ENCODE measurements around the gene CDH4. TPM values are rescaled to one million over a fixed set of nuclear protein-coding genes. Genes with fewer than 3 reads are reported as not detected.
"Not testable (repeated sequence)": the region's sequence is repeated elsewhere in the genome, so short reads cannot be mapped to it uniquely, and the experiment has no call there.

The CDH4 gene
- total RNA-seq, 1 donor from 2014 or later = 3.2 TPM

GRCh38 chr20:61271312-61272231, 19.5 kb downstream of the CDH4 start:
- no peaks in the 10 kb centered on the region for H3K36me3 ChIP-seq (ENCODE audit: insufficient read depth, low read length)
- H3K4me1 ChIP-seq (ENCODE audit: insufficient read depth, low read length) = peaks cover 9% of the 10 kb centered on the region
- peaks cover 65% of the 10 kb centered on the region for H4K20me1 ChIP-seq (ENCODE audit: insufficient read depth, low read length)
- DNase-seq (ENCODE audit: low read depth) (no peak), FAIRE-seq (no peak)
- no peak for TF ChIP-seq CTCF (IDR thresholded peaks at IDR 0.05; ENCODE audit: insufficient read depth, low read depth, low read length)
- TF ChIP-seq EZH2 (IDR thresholded peaks at IDR 0.05; ENCODE audit: insufficient read depth, low read length) = no peak
- H3K27me3 Mint-ChIP-seq (ENCODE audit: low read depth, unreplicated experiment) = peaks cover 8% of the 10 kb centered on the region
- no peak overlapping the region for H3K4me3 Mint-ChIP-seq (ENCODE audit: unreplicated experiment)
- no peaks in the 10 kb centered on the region for H3K9me3 ChIP-seq (ENCODE audit: insufficient read depth, low read depth, low read length)
- peaks cover 43% of the 10 kb centered on the region for H3K79me2 ChIP-seq (ENCODE audit: insufficient read depth, low read length)
- peak overlapping the region; percentile 68 for H3K4me2 ChIP-seq (ENCODE audit: low read length)
- peaks cover 5% of the 10 kb centered on the region for H3K36me3 Mint-ChIP-seq (ENCODE audit: low read depth, unreplicated experiment)
- no peak overlapping the region for H3K27ac Mint-ChIP-seq (ENCODE audit: unreplicated experiment)
- no peak overlapping the region for H3K9ac ChIP-seq (ENCODE audit: low read length)
- H3K4me3 ChIP-seq (ENCODE audit: insufficient read depth, low read depth, low read length) = no peak overlapping the region
- peaks cover 3% of the 10 kb centered on the region for H3K9me3 Mint-ChIP-seq (ENCODE audit: unreplicated experiment)
- H3K27me3 ChIP-seq (ENCODE audit: insufficient read depth, low read length) = no peaks in the 10 kb centered on the region
- H3K27ac ChIP-seq (ENCODE audit: low read depth, low read length) = no peak overlapping the region
- H2AFZ ChIP-seq (ENCODE audit: low read depth, low read length) = peak overlapping the region; percentile 9
- H3K4me1 Mint-ChIP-seq (ENCODE audit: low read depth, unreplicated experiment) = peaks cover 5% of the 10 kb centered on the region

GRCh38 chr20:61273024-61273423, 21.0 kb downstream of the CDH4 start:
- H3K27ac ChIP-seq (ENCODE audit: low read depth, low read length); H3K4me2 ChIP-seq (ENCODE audit: low read length); H3K4me3 Mint-ChIP-seq (ENCODE audit: unreplicated experiment); H3K36me3 Mint-ChIP-seq (ENCODE audit: low read depth, unreplicated experiment); FAIRE-seq; H2AFZ ChIP-seq (ENCODE audit: low read depth, low read length); DNase-seq (ENCODE audit: low read depth); H3K4me3 ChIP-seq (ENCODE audit: insufficient read depth, low read depth, low read length); H3K27me3 ChIP-seq (ENCODE audit: insufficient read depth, low read length); H3K9me3 Mint-ChIP-seq (ENCODE audit: unreplicated experiment); H3K4me1 ChIP-seq (ENCODE audit: insufficient read depth, low read length); H3K27ac Mint-ChIP-seq (ENCODE audit: unreplicated experiment); H3K9me3 ChIP-seq (ENCODE audit: insufficient read depth, low read depth, low read length); H3K4me1 Mint-ChIP-seq (ENCODE audit: low read depth, unreplicated experiment); H3K36me3 ChIP-seq (ENCODE audit: insufficient read depth, low read length); H3K9ac ChIP-seq (ENCODE audit: low read length): not testable (repeated sequence)
- H3K27me3 Mint-ChIP-seq (ENCODE audit: low read depth, unreplicated experiment) = peaks cover 14% of the 10 kb centered on the region
- H3K79me2 ChIP-seq (ENCODE audit: insufficient read depth, low read length) = peaks cover 51% of the 10 kb centered on the region
- peaks cover 67% of the 10 kb centered on the region for H4K20me1 ChIP-seq (ENCODE audit: insufficient read depth, low read length)

- not testable (repeated sequence) for FAIRE-seq; H3K36me3 Mint-ChIP-seq (ENCODE audit: low read depth, unreplicated experiment); H3K4me3 Mint-ChIP-seq (ENCODE audit: unreplicated experiment); H3K36me3 ChIP-seq (ENCODE audit: insufficient read depth, low read length); H3K9me3 Mint-ChIP-seq (ENCODE audit: unreplicated experiment); H3K9me3 ChIP-seq (ENCODE audit: insufficient read depth, low read depth, low read length); H3K4me1 Mint-ChIP-seq (ENCODE audit: low read depth, unreplicated experiment); H3K27ac Mint-ChIP-seq (ENCODE audit: unreplicated experiment); DNase-seq (ENCODE audit: low read depth); H3K4me2 ChIP-seq (ENCODE audit: low read length); H3K4me3 ChIP-seq (ENCODE audit: insufficient read depth, low read depth, low read length); H3K27me3 ChIP-seq (ENCODE audit: insufficient read depth, low read length); H3K4me1 ChIP-seq (ENCODE audit: insufficient read depth, low read length); H2AFZ ChIP-seq (ENCODE audit: low read depth, low read length); H3K9ac ChIP-seq (ENCODE audit: low read length); H3K27ac ChIP-seq (ENCODE audit: low read depth, low read length)
- Histone ChIP-seq H3K79me2 (ENCODE audit: insufficient read depth, low read length) (peaks cover 54% of the 10 kb centered on the region), H4K20me1 (ENCODE audit: insufficient read depth, low read length) (peaks cover 66% of the 10 kb centered on the region)
- peaks cover 17% of the 10 kb centered on the region for H3K27me3 Mint-ChIP-seq (ENCODE audit: low read depth, unreplicated experiment)
Observed at GRCh38 chr20:61273666-61274065, 21.6 kb downstream of the CDH4 start.

All from astrocyte (in vitro differentiated cells and primary cell).